Measurements from ENCODE around the gene ESRP2.

The ESRP2 gene

GRCh38 chr16:68247400-68247799 is 11.5 kb upstream of the ESRP2 start:
- TF ChIP-seq CTCF (IDR thresholded peaks at IDR 0.05; ENCODE audit: low read depth, low read length, missing control alignments): no peak
- no peak for DNase-seq (ENCODE audit: extremely low read depth, low read depth)
- H3K4me3 ChIP-seq (replicated peaks; ENCODE audit: low read depth, low read length): no peak overlapping the region

DNA sequence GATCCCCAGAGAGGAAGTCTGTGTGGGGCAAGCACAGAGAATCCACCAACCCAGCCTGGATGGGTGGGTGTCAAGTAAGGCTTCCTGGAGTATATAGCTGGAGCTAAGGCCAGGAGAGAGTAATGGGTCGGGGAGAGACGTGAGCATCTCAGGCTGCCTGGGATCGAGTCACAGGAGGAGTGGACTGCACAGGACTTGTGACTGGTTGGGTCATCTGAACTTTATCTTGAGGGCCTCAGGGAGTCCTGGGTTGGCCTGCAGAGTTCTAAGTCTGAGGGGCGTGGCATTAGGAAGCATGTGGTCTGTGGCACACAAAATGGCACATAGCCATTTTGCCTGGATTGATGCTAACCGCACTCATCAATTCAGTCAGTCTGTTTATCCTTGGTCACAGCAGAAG is 10.7 kb upstream of the ESRP2 start:
- DNase-seq (ENCODE audit: extremely low read depth, low read depth): no peak
- H3K4me3 ChIP-seq (replicated peaks; ENCODE audit: low read depth, low read length): no peak overlapping the region
- TF ChIP-seq CTCF (IDR thresholded peaks at IDR 0.05; ENCODE audit: low read depth, low read length, missing control alignments): no peak

DNA sequence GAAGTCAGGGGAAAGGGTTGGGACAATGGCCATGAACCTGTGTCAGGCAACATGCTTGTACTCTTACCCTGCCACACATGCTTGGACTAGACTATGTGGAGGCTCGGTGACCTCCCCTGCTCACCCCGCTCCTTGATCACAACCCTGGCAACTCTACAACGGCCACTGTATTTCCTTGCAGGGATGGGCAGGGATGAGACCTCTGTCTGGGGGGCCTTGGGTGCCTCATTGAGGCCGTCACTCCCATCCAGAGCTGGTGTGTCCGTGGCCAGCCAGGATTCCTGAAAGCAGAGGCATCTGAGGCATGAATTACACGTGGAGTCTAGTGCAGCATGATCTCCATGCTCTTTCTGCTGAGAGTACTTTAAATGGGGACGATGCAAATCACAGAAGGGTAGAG is 10.2 kb upstream of the ESRP2 start:
- DNase-seq (ENCODE audit: extremely low read depth, low read depth): no peak
- peak overlapping the region; percentile 79 for H3K4me3 ChIP-seq (replicated peaks; ENCODE audit: low read depth, low read length)
- no peak for TF ChIP-seq CTCF (IDR thresholded peaks at IDR 0.05; ENCODE audit: low read depth, low read length, missing control alignments)

- peak within 1 kb of the TSS; percentile 79 for H3K4me3 ChIP-seq (replicated peaks; ENCODE audit: low read depth, low read length)
- DNase-seq (ENCODE audit: extremely low read depth, low read depth): peak; percentile 71
- TF ChIP-seq CTCF (IDR thresholded peaks at IDR 0.05; ENCODE audit: low read depth, low read length, missing control alignments): no peak
Measured at GRCh38 chr16:68244903-68245853, 9.3 kb upstream of the ESRP2 start, which contains the start of gene PLA2G15. Gene PLA2G15, plus strand, starts transcription at chr16:68245373. Its CDS starts 54 bp downstream, at chr16:68245427.

DNA sequence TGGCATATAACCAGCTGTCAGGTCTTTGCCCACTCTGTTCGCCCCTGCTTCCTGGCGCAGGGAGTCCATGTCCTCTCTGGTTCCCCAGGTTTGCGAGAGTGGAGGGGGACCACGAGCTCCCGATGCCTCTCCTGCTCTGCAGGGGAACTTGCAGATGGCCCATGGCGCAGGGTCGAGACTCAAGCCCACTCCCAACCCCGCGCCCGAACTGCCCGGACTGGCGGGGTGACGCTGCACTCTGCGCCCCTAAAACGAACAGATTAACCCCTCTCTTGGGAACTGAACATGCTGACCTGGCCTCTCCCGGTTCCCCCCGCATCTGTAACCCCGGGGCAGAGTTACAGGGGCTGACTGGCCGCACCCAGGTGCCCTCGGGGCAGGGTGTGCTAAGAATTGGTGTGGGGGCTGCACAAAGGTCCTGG is 8.6 kb upstream of the ESRP2 start:
- H3K4me3 ChIP-seq (replicated peaks; ENCODE audit: low read depth, low read length): peak overlapping the region; percentile 79
- no peak for DNase-seq (ENCODE audit: extremely low read depth, low read depth)
- no peak for TF ChIP-seq CTCF (IDR thresholded peaks at IDR 0.05; ENCODE audit: low read depth, low read length, missing control alignments)

DNA sequence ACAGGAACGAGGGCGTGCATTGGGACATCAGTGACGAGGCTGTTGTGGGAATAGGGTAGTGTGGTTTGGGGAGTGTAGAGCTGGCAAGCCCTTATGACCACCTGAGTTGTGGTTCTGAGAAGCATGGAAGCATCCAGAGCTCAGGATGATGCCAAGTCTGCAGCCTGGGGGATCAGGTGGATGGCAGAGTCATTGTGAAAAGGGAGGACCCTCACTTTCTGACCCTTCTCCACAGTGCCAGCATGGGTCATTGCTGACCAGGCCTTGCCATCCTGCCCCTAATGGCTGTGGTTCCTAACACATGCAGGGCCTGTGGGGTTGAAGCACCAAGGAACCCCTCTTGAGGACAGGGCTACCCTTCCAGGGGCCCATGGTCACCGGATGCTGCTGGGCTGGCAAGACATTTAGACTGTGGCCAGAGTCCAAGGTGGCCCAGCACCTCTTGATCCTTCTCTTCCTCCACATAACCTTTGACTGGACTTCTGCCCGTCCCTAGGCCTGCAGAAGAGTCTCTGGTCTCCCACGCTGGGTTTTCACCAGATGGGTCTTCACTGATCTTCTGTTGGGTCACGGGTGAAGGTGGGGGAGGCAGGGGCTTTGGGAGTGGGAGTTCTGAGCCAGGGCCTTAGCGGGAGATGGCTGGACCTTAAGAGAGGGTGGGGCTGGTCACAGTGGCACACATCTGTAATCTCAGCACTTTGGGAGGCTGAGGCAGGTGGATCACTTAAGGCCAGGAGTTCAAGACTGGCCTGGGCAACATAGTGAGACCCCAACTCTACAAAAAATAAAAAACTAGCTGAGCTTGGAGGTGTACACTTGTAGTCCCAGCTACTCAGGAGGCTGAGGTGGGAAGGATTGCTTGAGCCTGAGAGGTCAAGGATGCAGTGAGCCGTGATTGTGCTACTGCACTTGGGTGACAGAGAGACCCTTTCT is 7.3 kb upstream of the ESRP2 start:
- no peak overlapping the region for H3K4me3 ChIP-seq (replicated peaks; ENCODE audit: low read depth, low read length)
- no peak for TF ChIP-seq CTCF (IDR thresholded peaks at IDR 0.05; ENCODE audit: low read depth, low read length, missing control alignments)

More for the DNA sequence above, 7.3 kb upstream of the ESRP2 start:
- no peak for DNase-seq (ENCODE audit: extremely low read depth, low read depth)

All from HFF-Myc (cell line).